Right lobe of liver (tissue), 4 donors: ENCODE data around the gene PRKCQ.

Experiments used
- CTCF ChIP-seq, 4 donors: fragments of 200-600 bp in 3 of 4; fragments of 450-650 bp in 1 of 4; IDR thresholded peaks; one replicate each; pipeline versions ENCODE4 v1.5.1 to v1.8.0; 2016 to 2022; ENCODE audit warnings: antibody characterized with exemption in 4 of 4, mild to moderate bottlenecking in 2 of 4
- POLR2A ChIP-seq: fragments of 450-650 bp; IDR thresholded peaks from one replicate; pipeline ENCODE4 v1.6.1; 2017; ENCODE audit warnings: antibody characterized with exemption, mild to moderate bottlenecking
- donor health status: DM: no; HTN: no; CAD: no.
- donor health status: DM: no; HTN: no; CAD: no.
- donor health status: DM: no; HTN: yes; CAD: no.

- TF ChIP-seq CTCF (IDR thresholded peaks at IDR 0.05) (no peak), POLR2A (no peak)
These were observed 124.0 kb downstream of the PRKCQ start for GRCh38 chr10:6456067-6456466.
